ENCODE measurements around the gene SARNP. TPM values are rescaled to one million over a fixed set of nuclear protein-coding genes. Genes with fewer than 3 reads are reported as not detected.

The SARNP gene
- total and polyA plus RNA-seq, 4 donors, result 19.1 to 34.2 (median 25.6) TPM

GRCh38 chr12:55809274-55809673, 8.2 kb downstream of the SARNP start:
- Histone ChIP-seq H3K4me3 (ENCODE audit: low read depth in 1 of 3, low read length in 3 of 3) (no peak overlapping the region), H3K36me3 (ENCODE audit: control insufficient read depth in 4 of 4, insufficient read depth in 3 of 4, low read depth in 1 of 4, low read length in 3 of 4) (peaks cover 0 to 13% (median 4%) of the 10 kb centered on the region in 4 donors), H3K9me3 (ENCODE audit: control insufficient read depth in 4 of 4, low read length in 3 of 4) (no peaks in the 10 kb centered on the region), H3K27ac (ENCODE audit: low read depth in 1 of 2, low read length in 2 of 2) (no peak overlapping the region), H3K4me1 (ENCODE audit: control insufficient read depth in 4 of 4, insufficient read depth in 4 of 4, low read length in 3 of 4) (no peaks in the 10 kb centered on the region), H3K27me3 (ENCODE audit: control insufficient read depth in 4 of 4, insufficient read depth in 4 of 4, low read length in 3 of 4) (no peaks in the 10 kb centered on the region), H3K9ac (ENCODE audit: low read depth in 1 of 2, low read length in 2 of 2) (no peak overlapping the region)
- no peak for TF ChIP-seq RXRA (IDR thresholded peaks at IDR 0.05)
- TF ChIP-seq YY1 (IDR thresholded peaks at IDR 0.05), result no peak
- TF ChIP-seq HNF4G (IDR thresholded peaks at IDR 0.05), result no peak
- TF ChIP-seq, protein P1, sequence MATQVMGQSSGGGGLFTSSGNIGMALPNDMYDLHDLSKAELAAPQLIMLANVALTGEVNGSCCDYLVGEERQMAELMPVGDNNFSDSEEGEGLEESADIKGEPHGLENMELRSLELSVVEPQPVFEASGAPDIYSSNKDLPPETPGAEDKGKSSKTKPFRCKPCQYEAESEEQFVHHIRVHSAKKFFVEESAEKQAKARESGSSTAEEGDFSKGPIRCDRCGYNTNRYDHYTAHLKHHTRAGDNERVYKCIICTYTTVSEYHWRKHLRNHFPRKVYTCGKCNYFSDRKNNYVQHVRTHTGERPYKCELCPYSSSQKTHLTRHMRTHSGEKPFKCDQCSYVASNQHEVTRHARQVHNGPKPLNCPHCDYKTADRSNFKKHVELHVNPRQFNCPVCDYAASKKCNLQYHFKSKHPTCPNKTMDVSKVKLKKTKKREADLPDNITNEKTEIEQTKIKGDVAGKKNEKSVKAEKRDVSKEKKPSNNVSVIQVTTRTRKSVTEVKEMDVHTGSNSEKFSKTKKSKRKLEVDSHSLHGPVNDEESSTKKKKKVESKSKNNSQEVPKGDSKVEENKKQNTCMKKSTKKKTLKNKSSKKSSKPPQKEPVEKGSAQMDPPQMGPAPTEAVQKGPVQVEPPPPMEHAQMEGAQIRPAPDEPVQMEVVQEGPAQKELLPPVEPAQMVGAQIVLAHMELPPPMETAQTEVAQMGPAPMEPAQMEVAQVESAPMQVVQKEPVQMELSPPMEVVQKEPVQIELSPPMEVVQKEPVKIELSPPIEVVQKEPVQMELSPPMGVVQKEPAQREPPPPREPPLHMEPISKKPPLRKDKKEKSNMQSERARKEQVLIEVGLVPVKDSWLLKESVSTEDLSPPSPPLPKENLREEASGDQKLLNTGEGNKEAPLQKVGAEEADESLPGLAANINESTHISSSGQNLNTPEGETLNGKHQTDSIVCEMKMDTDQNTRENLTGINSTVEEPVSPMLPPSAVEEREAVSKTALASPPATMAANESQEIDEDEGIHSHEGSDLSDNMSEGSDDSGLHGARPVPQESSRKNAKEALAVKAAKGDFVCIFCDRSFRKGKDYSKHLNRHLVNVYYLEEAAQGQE (IDR thresholded peaks at IDR 0.05), result no peak
- TF ChIP-seq GABPA (IDR thresholded peaks at IDR 0.05 in 1 of 2, conservative IDR thresholded peaks at IDR 0.05 in 1 of 2), result no peak
- TF ChIP-seq, protein P2, sequence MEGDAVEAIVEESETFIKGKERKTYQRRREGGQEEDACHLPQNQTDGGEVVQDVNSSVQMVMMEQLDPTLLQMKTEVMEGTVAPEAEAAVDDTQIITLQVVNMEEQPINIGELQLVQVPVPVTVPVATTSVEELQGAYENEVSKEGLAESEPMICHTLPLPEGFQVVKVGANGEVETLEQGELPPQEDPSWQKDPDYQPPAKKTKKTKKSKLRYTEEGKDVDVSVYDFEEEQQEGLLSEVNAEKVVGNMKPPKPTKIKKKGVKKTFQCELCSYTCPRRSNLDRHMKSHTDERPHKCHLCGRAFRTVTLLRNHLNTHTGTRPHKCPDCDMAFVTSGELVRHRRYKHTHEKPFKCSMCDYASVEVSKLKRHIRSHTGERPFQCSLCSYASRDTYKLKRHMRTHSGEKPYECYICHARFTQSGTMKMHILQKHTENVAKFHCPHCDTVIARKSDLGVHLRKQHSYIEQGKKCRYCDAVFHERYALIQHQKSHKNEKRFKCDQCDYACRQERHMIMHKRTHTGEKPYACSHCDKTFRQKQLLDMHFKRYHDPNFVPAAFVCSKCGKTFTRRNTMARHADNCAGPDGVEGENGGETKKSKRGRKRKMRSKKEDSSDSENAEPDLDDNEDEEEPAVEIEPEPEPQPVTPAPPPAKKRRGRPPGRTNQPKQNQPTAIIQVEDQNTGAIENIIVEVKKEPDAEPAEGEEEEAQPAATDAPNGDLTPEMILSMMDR (IDR thresholded peaks at IDR 0.05; ENCODE audit: low read depth, low read length, missing input control), result no peak
- 89% methylated on average over 5 of the region's 5 CpGs for WGBS
- DNase-seq (ENCODE audit: low spot score), result no peak

GRCh38 chr12:55806982-55807381, 10.5 kb downstream of the SARNP start:
- Histone ChIP-seq H3K27me3 (ENCODE audit: control insufficient read depth in 4 of 4, insufficient read depth in 4 of 4, low read length in 3 of 4) (no peaks in the 10 kb centered on the region), H3K27ac (ENCODE audit: low read depth in 1 of 2, low read length in 2 of 2) (no peak overlapping the region), H3K4me3 (ENCODE audit: low read depth in 1 of 3, low read length in 3 of 3) (no peak overlapping the region), H3K9me3 (ENCODE audit: control insufficient read depth in 4 of 4, low read length in 3 of 4) (no peaks in the 10 kb centered on the region), H3K9ac (ENCODE audit: low read depth in 1 of 2, low read length in 2 of 2) (no peak overlapping the region), H3K4me1 (ENCODE audit: control insufficient read depth in 4 of 4, insufficient read depth in 4 of 4, low read length in 3 of 4) (no peaks in the 10 kb centered on the region), H3K36me3 (ENCODE audit: control insufficient read depth in 4 of 4, insufficient read depth in 3 of 4, low read depth in 1 of 4, low read length in 3 of 4) (peaks cover 4 to 25% (median 13%) of the 10 kb centered on the region in 4 donors)
- no peak for DNase-seq (ENCODE audit: low spot score)
- WGBS, result 86% methylated on average over 8 of the region's 8 CpGs
- TF ChIP-seq EGR1 (IDR thresholded peaks at IDR 0.05; ENCODE audit: low read depth in 2 of 2) (no peak), RXRA (IDR thresholded peaks at IDR 0.05) (no peak), JUND (IDR thresholded peaks at IDR 0.05) (no peak), ATF3 (IDR thresholded peaks at IDR 0.05) (no peak), HNF4G (IDR thresholded peaks at IDR 0.05) (no peak), NR2F2 (IDR thresholded peaks at IDR 0.05) (no peak), RAD21 (IDR thresholded peaks at IDR 0.05) (no peak), YY1 (IDR thresholded peaks at IDR 0.05) (no peak), FOXA1 (IDR thresholded peaks at IDR 0.05) (no peak), FOXA2 (IDR thresholded peaks at IDR 0.05) (no peak), SP1 (IDR thresholded peaks at IDR 0.05) (no peak)
- TF ChIP-seq, protein P2 (IDR thresholded peaks at IDR 0.05; ENCODE audit: low read depth, low read length, missing input control), result no peak
- TF ChIP-seq, protein P3, sequence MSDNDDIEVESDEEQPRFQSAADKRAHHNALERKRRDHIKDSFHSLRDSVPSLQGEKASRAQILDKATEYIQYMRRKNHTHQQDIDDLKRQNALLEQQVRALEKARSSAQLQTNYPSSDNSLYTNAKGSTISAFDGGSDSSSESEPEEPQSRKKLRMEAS (IDR thresholded peaks at IDR 0.05), result no peak
- TF ChIP-seq, protein P4, sequence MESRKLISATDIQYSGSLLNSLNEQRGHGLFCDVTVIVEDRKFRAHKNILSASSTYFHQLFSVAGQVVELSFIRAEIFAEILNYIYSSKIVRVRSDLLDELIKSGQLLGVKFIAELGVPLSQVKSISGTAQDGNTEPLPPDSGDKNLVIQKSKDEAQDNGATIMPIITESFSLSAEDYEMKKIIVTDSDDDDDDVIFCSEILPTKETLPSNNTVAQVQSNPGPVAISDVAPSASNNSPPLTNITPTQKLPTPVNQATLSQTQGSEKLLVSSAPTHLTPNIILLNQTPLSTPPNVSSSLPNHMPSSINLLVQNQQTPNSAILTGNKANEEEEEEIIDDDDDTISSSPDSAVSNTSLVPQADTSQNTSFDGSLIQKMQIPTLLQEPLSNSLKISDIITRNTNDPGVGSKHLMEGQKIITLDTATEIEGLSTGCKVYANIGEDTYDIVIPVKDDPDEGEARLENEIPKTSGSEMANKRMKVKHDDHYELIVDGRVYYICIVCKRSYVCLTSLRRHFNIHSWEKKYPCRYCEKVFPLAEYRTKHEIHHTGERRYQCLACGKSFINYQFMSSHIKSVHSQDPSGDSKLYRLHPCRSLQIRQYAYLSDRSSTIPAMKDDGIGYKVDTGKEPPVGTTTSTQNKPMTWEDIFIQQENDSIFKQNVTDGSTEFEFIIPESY (IDR thresholded peaks at IDR 0.05), result no peak
- TF ChIP-seq, protein P1 (IDR thresholded peaks at IDR 0.05), result no peak
